ENCODE results near the gene BMI1.
"Not testable (repeated sequence)": the region's sequence is repeated elsewhere in the genome, so short reads cannot be mapped to it uniquely, and the experiment has no call there.

The BMI1 gene

DNA sequence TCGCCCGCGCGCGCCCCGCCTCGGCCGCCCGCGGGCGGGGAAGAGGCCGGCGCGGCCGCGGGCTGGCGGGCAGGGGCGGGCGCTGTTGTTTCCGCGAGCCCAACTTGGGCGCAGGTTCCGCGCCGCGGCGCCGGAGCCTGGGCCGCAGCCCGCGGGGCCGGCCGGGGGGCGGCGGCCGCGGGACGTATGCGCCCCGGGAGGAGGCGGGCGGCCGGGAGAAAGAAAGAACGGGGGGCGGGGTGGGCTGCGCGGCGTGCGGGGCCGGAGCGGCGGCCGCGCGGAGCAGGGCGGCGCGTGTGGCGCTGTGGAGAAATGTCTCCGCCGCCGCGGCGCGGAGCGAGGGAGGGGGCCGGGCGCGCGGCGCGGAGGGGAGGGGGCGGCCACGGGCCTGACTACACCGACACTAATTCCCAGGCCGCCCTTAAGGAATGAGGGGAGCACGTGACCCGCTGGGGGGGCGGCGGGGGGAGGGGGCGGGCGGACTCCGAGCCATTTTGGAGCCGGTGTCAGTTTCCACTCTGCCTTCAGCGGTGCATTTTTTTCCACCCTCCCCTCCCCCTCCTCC is at the start of gene BMI1:
Gene BMI1 (plus strand): TSS at position 509 of the 565 bp plus-strand sequence. CDS start 5,351 bp downstream, outside the sequence.
- peak; percentile 39 for DNase-seq

DNA sequence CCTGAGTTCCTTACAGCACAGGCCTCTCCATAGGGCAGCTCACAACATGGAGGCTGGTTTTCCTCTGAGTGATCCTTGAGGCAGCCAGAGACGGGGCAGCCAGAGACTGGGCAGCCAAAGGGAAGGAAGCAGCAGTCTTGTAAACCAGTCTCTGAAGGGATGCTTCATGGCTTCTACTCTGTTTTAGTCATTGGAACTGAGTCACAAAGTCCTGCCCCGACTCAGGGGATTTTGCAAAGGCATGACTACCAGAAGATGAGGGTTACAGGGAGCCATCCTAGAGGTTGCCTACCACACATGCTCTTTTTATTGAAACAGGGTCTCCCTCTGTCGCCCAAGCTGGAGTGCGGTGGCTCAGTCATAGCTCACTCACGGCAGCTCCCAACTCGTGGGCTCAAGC is 49.1 kb upstream of the BMI1 start:
- DNase-seq = no peak

DNA sequence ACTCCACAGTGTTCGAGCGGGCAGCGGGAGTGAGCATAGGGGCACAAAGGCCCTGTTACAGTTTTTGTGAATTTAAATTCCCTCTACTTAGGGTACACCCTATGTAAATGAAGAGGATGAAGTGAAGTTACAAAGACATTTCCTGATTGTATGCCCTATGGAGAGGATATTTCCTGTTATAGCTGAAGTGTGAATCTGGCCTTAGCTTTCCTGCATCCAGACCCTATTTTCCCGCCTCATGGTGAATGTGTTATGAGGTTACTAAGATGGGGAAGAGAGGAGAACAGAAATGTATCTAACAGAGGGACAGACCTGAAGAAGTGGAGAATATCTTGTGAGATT is 42.5 kb upstream of the BMI1 start:
- no peak for DNase-seq

DNA sequence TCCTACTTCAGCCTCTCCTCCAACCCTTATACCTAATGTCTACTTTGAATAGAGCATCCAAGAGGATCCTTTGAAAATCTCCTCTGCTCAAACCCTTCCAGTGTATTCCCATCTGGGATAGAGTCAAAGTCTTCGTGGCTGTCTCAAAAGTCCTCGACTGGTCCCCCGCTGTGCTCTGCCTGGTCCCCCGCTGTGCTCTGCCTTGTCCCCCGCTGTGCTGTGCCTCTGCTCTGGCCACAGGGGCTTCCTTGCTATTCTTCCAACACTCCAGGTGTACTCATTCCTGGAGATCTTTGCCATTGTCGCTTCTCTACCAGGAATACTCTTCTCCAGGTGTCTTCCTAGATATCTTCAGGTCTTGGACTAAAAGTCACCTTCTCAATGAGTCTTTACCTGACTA is 40.8 kb upstream of the BMI1 start:
- no peak for DNase-seq

DNA sequence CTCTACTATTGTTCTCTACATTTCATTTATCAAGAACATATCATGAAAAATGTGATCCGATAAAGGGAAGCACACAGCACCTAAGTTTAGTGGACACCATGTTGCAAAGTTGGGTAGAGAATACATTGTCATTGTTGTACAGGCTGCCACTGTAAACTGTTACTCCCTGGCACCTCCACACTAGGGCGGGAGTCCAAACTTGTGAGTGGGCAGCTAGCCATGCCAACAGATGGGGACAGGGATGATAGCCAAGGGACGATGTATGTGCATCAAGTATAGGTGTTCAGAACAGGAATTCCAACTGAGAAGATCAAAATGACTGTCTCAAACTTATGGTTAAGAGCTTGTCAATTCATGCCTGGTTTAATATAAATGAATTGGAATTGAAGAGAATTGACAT is 35.8 kb upstream of the BMI1 start:
- no peak for DNase-seq

DNA sequence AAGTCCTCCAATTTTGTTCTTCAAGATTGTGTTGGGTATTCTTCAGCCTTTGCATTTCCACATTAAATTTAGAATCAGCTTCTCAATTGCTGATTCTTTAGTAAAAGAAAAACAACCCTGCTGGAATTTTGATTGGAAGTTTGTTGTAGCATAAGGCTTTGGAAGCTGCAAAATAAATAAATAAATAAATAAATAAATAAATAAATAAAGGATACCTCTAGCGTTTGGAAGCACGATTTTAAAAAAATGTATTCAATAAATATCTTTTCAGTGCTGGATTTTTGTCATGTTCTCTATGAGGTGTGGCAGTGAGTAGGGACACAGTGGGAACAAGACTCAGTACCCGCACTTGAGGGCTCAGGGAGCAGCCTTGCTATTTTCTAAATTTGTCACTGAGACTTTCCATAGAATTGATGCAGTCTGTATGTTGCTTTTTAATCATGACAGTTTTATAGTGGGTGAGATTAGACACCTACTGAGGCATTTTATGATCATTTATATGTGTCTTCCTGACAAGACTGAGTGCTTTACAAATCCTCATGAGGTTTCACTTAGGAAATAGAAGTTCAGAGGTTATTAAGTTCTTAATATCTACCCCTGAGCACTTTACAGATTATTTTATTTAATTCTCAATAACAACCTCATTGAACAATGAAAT is 27.0 kb upstream of the BMI1 start:
- no peak for DNase-seq

DNA sequence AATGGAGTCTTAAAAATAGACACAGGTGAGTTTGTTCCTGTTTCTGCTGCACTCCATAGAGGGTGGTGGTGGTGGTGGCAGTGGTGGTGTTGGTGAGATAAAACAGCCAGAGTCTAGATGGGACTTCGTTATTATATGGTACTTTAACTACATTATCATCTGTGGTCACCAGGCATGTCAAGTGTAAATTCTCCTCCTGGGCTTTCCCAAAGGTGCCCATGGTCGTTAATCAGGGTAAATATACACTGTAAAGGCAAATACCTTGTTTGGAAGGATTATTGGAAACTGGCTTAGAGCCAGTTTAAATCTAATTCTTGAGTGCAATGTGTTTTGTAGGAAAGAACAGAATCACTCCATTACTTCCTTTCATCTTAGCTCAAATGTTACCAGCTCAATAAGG is 26.2 kb upstream of the BMI1 start:
- DNase-seq = peak; percentile 8

DNA sequence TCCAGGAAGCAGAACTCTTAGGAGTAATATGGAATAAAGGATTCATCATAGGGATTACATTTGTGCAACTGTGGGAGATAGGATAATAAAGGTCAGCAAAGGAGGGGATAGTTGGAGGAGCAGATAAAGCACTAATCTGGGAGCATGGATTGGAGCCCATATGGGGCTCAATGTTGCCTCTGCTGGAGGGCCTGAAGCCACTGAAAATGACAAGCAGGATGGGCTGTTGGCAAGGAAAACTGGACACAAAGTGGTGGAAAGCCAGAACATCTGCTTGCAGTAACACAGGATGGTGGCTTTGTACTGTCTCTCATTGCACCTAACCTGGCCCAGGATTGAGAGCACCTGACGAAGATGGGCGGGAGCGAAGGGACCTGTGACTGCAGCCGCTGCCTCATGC is 19.7 kb upstream of the BMI1 start:
- DNase-seq = no peak

DNA sequence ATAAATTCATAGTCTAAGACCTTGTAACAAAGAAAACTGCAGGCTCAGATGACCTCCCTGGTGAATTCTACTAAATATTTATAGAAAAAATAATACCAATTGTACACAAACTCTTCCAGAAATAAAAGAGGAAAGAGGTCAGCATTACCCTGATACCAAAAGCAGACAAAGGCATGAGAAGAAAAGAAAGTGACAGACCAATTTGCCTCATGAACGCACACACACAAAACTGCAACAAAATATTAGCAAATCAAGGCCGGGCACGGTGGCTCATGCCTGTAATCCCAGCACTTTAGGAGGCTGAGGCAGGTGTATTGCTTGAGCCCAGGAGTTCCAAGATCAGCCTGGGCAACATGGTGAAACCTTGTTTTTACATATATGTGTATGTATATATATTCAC is 17.4 kb upstream of the BMI1 start:
- no peak for DNase-seq

DNA sequence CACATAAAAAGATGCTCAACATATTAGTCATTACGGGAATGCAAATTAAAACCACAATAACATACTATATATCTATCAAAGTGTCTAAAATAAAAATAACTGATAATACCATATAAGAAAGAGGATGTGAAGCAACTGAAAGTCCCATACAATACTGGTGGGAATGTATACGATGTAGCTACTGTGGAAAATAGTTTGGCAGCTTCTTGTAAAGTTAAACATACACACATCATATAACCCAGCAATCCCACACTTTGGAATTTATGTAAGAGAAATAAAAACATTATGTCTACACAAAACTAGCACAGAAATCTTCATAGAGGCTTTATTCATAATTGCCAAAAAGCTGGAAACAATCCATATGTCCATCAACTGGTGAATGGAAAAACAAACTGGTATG is 15.2 kb upstream of the BMI1 start:
- no peak for DNase-seq

DNA sequence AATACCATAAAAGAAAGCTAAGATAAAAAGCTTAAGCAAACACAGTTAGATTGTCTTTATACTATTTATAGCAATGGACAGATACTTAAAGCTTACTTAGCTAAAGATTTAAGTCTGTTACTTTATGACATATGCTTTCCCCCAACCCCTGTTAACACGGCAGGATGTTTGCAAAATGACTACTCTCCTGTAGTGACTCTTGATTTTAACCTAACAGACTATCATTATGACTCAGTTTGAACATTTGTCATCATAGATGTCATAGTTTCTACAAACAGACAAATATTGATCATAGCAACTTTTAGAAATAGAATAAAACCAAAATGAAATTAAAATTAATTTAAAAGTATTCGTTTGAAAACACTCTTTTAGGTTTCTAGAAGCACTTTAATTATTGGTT is 12.5 kb upstream of the BMI1 start:
- DNase-seq = no peak

DNA sequence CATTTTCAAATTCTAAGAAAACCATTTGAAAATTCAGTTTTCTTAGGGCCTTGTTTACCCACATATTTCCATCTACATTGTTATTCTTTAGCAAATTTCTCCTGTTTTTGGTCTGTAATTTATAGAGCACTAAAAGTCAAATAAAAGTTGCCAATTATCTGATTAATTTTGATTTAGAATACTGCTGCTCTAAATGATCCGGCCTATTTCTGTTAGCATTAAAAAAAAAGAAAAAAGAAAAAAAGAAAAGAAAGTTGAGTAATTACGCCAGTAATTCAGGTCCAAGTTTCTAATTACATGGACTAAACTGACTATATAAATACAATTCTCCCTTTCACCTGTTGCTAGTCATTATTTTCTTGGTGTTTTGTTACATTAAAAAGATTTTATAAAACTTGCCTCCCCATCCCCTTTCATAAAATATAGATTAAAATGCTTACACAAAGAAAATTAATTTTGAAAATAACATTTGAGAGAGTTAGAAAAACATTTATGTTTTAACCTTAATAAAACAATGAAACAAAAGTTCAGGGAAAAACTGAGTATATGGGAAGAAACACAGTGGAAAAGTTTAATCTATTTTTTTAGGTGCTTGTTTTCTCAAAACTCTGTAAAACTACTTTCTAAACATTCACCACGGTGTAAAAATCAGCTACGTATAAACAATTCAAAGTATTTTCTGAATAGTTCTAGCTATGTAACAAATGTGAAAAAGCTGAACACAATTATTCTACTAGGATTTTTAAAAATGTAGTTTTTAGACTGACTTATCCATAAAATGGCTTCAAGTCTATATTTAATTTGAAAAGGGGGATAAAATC is 11.5 kb upstream of the BMI1 start:
- no peak for DNase-seq

DNA sequence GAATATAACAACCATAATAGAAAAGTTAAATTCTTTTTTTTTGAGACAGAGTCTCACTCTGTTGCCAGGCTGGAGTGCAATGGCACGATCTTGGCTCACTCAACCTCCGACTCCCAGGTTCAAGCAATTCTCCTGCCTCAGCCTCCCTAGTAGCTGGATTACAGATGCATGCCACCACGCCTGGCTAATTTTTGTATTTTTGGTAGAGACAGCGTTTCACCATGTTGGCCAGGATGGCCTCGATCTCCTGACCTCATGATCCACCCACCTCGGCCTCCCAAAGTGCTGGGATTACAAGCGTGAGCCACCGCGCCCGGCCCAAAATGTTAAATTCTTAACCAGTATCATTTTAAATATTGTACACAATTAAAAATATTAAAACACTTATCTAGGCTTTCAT is 10.9 kb upstream of the BMI1 start:
- not testable (repeated sequence) for DNase-seq

DNA sequence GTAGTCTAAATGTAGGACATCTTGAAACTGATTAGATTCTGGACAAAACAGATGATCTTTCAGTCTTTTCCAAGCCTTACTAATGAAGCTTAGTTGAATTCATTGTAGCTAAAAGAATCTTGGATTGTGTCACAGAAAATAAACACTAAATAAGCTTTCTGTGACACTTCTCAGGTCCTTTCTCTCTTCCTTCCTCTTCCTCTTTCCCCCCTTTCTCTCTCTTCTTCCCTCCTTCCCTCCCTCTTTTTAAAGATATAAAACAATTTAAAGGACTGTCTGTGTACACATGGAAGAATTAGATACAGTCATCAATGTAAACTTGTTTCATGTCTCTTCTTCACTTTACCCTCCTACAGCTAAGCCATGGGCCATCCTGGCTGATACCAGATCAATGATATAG is 10.0 kb upstream of the BMI1 start:
- DNase-seq = no peak

DNA sequence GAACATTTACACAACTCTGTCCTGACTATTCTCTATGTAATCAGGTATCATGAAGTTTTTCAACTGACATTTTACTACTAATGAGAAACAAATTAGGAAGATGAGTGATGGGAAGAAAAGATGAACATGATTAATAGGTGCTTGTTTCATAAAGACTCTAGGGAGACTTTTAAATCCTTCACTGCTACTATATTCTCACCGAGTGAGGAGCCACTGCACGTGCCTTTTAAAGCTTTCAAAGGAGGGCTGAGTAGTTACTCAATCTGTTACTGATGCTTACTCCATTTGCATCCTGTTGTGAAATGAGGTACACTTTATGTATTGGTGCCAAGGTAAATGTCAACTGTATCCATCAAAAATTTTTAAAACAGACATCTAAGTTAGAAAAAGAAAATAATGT is 6.0 kb upstream of the BMI1 start:
- no peak for DNase-seq

DNA sequence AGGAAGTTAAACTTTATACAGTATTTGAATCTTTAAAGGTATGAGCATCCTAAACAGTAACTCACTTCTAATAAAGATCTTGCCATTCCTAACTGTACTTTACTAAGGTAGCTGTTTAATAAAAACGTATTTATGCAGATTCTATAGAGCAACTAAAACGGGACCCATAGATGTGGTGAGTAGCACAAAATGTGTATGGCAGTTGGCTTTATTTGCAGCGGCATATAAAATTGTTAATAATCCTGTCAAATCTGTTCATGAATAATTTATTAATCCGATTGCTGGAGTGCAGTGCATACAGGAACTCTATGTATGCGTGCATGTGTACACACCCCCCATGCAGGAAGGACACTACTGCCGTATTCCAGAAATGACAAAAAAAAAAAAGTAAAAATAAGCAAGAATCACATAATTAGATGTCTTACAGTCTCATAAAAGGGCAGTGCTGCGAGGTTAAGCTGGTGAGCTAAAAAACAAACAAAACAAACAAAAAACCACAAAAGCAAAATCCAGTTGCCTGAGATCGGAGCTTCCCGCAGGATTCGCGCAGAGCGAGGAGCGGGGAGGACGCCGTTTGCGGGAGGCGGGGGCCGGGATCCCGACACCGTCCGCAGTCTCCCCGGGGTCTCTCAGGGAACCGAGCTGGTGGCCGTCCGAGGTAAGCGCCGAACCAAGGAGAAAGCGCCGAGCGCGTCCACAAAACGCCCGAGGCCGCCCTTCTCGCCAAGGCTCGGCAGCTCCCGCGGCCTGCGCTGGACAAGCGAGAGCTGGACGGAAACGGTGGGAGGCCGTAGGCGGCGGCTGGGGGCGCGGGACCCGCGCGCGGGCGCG is 5.2 kb upstream of the BMI1 start:
- DNase-seq = no peak

DNA sequence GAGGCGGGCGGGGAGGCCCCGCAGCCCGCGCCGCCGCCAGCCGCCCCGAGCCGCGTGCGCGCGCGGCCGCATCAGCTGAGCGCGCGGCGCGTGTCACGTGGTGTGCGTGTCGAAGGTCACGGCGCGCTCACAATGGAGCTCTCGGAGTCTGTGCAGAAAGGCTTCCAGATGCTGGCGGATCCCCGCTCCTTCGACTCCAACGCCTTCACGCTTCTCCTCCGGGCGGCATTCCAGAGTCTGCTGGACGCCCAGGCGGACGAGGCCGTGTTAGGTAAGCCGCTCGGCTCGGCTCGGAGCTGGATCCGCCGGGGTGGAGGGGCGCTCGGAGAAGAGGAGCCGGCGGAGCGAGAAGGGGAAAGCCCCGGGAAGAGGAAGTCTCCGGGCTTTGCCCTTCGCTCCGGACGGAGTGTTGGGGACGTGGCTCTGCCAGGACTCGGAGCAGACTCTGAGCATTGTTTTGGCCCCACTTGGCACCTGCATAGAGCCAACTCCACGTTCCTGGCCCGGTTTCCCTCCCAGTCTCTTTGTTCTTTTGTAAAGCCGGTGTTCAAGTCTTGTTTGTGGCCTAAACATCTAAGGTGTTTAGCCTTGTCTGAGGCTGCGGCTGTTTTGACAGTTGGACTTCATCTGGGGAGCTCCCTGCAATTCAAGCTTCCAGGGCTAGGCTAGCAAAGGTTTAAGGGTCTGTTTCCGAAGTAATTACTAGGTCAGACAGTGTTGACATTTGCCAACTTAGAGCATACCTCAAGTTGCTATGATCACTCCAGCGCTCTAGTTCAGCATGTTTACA is 4.4 kb upstream of the BMI1 start, which contains the start of gene COMMD3:
Gene COMMD3 (plus strand): TSS at position 103 of the 790 bp plus-strand sequence. CDS start 30 bp downstream, at position 133.
- peak; percentile 28 for DNase-seq

DNA sequence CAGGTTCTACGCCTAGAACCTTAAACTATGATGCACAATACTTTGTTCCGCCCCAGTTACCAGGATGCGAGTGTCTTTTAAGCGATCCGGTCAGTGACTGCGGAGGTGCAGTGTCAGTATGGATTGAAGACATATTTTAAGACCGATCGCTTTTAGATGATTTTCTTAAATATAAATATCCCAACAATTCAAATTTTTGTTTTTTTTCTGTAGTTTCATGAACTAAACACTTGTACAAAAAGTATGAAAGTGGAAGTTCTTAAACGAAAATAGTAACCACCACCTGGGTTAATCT is 3.9 kb upstream of the BMI1 start:
- DNase-seq = no peak

DNA sequence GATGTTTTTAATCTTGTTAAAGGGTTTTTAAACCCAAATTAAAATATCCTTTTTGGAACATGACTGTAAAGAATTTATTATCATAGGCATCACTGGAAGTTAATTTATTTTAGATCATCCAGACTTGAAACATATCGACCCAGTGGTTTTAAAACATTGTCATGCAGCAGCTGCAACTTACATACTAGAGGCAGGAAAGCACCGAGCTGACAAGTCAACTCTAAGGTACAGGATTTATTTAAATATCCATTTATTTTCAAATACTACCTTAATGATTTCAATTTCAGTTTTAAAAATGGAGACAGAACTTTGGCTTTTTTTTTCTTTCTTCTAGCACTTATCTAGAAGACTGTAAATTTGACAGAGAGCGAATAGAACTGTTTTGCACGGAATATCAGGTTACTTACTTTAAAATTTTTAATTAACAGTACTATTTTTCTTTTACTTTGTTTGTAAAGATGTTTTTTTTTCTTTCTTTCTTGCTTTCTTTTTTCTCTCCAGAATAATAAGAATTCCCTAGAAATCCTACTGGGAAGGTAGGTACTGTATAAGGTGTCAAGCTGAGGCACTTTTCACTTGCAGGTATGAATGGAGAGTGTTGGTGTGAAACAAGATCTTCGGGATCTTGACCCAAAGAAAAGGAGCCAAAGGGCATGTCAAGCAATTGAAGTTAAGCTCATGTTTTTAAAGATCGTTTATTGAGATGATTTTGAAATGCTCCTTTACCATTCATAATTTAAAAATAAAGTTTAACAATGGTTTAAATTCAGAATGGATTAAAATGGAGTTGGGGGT is 2.9 kb upstream of the BMI1 start:
- DNase-seq = no peak

DNA sequence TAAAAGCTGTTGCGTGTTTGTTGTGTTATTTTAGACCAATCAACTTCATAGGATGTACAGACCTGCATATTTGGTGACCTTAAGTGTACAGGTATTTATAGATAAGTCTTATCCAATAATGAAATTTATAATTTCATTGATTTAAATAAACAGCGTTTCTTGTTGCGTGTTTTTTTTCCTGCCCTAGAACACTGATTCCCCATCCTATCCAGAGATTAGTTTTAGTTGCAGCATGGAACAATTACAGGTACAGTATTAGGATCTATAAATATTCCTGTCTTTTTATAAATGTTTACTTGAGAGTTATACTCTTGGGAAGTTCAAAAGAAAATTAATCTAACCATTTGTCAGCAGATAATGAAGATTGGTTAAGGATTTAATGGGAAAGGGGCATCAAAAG is 2.1 kb upstream of the BMI1 start:
- no peak for DNase-seq

DNA sequence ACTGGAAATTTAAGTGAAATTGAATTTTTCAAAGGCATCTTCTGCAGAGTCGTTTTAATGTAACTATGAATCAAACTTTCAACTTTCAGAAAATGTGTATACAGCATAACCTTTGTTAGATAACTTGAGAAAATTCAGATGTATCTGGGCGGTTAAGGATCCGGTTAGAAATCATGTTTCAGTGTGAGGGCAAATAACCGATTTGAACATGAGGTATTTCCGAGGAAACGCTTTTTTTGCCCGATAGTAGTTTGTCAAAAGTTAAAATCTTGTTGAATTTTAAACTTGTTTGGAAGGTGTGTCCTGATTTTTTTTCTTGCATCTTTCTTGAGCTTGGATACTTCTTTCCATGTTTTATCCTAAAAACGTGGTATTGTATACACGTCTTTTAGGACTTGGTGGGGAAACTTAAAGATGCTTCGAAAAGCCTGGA is 1.3 kb upstream of the BMI1 start:
- no peak for DNase-seq

Data from DMS79 (cell line).